T follicular helper cell (primary cell): ENCODE results near the gene CYCS.
A peak's percentile ranks its signal among the peaks of the same experiment; 100 is the strongest.
"Not testable (repeated sequence)": the region's sequence is repeated elsewhere in the genome, so short reads cannot be mapped to it uniquely, and the experiment has no call there.

Experiments
- DNase-seq: peaks from one replicate; pipeline ENCODE4 v3.0.0-alpha.2; 2020; ENCODE audit warnings: low read depth
- total RNA-seq, 2 experiments: gene quantifications; one replicate each; lab custom pipeline; 2026; lab: John Stamatoyannopoulos, UW

CYCS gene
- total RNA-seq: 76.9 to 413 reads per million in 2 experiments

- DNase-seq: peak; percentile 99
These were observed at the start of gene CYCS for GRCh38 chr7:25125137-25125946. Gene CYCS, minus strand, starts transcription at chr7:25125260. Its CDS starts 1,141 bp downstream, at chr7:25124119.

DNA sequence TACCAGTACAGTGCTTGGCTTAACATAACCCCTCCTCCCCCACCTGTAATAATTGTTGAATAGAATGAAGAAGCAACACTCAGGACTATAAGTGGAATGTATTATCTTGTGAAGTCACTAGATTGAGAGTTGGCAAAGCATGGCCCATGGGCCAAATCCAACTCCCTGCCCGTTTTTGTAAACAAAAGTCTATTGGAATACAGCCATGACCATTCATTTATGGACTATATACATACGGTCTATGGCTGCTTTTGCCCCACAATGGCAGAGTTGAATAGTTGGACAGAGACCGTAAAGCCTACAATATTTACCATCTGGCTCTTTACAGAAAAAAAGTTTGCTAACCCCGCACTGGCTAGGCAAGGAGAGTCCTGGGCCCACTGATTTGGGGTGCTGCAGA lies 48.1 kb upstream of the CYCS start:
- DNase-seq: no peak

GRCh38 chr7:25171516-25171915 lies 46.5 kb upstream of the CYCS start:
- no peak for DNase-seq

GRCh38 chr7:25171071-25171470 lies 46.0 kb upstream of the CYCS start:
- no peak for DNase-seq

DNA sequence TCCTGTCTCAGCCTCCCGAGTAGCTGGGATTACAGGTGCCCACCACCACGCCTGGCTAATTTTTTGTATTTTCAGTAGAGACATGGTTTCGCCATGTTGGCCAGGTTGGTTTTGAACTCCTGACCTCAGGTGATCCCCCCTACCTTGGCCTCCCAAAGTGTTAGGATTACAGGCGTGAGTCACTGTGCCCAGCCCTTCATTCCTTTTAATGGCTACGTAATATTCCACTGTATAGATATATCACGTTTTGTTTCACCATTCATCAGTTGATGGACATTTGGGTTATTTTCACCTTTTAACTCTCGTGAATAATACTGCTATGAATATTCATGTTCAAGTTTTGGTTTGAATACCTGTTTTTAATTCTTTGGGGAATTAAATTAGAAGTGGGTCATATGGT lies 44.6 kb upstream of the CYCS start:
- DNase-seq: no peak

DNA sequence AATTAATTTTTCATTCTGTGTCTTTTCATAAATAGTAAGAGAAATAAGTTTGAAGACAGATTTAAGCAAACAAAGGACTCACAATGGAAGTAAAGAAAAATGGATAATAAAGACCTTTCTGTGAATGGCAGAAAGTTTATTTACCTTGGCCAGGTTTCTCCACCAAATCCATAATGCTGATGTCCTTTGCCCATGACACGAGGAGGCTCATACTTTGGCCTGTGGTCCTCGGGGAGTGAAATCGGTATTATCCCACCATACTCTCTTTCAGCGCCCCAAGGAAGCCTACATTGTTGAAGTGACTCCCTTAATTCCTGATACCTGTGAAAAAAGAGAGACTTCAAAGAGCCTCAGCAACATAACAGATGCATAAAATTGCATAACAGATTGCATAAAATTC lies 43.1 kb upstream of the CYCS start:
- no peak for DNase-seq

- no peak for DNase-seq
These were observed 42.3 kb upstream of the CYCS start for GRCh38 chr7:25167262-25167843.

GRCh38 chr7:25159983-25160596 lies 35.0 kb upstream of the CYCS start:
- not testable (repeated sequence) for DNase-seq

- no peak for DNase-seq
These were observed 33.9 kb upstream of the CYCS start for GRCh38 chr7:25158966-25159365.

DNA sequence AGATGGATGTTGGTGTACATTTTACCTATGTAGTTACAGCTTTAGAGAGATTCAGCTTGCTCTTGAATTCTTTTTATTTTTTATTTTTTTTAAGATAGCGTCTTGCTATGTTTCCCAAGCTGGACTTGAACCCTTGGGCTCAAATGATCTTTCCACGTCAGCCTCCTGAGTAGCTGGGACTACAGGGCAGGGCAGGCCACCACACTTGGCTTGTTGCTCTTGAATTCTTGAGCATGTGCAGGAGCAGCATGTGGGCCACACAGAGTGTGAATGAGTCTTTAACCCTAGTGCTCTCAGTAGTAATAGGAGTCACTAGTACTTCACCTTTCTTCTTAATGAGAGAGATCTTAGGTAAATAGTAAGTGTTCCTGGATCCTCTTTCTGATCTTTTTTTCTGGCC lies 26.7 kb upstream of the CYCS start:
- no peak for DNase-seq

DNA sequence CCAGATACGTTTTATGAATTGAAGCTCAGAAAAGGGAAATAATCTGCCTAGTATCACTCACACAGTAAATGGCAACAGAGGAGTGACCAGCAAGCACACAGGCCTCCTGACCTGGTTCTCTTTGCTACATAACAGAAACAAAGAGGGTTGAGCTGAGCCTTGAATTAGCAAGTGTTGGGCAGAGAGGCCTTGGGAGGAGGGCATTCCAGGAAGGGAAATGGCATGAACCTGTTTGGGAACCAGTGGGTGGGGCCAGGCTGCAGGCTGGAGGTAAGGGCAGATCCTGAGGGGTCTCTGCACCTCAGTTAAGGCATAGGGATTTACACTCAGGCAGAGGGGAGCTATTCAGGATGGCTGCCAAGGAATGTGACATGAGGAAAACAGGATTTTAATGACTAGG lies 24.8 kb upstream of the CYCS start:
- DNase-seq: no peak

GRCh38 chr7:25148772-25149575 lies 23.9 kb upstream of the CYCS start:
- no peak for DNase-seq

GRCh38 chr7:25143763-25144162 lies 18.7 kb upstream of the CYCS start:
- DNase-seq: no peak

- no peak for DNase-seq
These were observed 14.5 kb upstream of the CYCS start for GRCh38 chr7:25139536-25139935.

DNA sequence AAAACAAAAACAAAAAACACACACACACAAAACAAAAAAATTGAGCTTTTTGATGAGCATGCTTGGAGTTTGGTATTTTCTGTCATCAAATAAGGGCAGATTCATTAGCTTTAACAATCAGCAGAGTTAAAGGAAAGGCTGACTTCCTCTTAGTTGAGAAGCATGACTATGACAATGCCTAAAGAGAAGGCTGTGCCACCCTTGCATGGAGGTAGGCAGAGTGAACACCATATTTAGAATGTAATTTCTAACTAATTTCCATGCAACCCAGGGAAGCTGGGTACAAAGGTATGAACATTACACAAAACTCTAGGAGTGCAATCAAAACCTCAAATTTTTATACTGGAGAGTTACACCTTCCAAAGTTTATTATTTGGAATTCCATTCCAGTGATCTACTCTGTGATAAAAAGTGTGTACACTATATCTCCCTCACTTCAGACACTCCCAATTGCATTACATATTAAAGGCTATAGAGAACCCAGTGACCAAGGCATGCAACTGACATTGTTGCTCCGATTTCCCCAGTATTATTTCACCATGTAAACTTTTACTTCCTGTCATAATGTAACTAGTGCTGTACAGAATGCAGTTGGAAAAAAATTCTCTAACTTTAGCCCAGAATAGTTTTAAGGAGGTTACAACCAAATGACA lies 9.4 kb upstream of the CYCS start:
- no peak for DNase-seq

DNA sequence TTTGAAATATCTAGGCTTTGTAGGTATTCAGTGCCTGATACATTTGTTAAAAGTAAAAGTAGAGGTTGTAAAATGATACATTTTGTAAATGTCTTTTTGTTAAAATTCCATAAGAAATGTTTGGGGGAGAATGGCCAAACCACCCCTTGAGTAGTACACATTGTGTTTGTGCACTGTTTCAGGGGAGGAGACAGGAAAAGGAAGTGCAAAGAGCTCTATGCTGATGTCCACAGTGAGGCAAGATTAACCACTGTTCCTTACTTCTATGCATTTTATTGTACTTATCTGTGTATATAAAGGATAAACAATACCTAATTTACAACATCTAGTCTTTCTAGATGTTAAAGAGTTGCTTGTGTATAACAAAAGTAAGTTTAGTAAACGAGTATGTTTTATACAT lies 7.4 kb upstream of the CYCS start:
- DNase-seq: no peak

DNA sequence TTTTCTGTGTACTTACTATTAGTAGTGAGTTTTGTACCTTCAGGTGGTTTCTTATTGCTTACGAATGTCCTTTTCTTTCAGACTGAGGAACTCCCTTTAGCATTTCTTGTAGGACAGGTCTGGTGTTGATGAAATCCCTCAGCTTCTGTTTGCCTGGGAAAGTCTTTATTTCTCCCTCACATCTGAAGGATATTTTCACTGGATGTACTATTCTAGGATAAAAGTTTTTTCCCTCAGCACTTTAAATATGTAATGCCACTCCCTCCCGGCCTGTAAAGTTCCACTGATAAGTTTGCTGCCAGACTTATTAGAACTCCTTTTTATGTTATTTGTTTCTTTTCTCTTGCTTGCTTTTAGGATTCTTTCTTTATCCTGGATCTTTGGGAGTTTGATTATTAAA lies 1.7 kb upstream of the CYCS start:
- DNase-seq: no peak

GRCh38 chr7:25124465-25125136 lies 459 bp downstream of the CYCS start:
- peak; percentile 4 for DNase-seq

GRCh38 chr7:25122373-25122772 lies 2.7 kb downstream of the CYCS start:
- DNase-seq: no peak

DNA sequence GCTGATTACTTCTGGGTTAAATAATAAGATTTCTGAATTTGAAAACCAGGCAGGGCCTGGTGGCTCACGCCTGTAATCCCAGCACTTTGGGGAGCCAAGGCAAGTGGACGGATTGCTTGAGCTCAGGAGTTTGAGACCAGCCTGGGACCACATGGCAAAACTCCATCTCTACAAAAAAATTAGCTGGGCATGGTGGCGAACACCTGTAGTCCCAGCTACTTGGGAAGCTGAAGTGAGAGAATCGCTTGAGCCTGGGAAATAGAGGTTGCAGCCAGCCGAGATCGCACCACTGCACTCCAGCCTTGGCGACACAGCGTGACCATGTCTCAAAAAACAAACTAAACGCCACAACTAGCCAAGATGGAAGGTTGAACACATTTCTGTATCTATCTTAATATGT lies 3.5 kb downstream of the CYCS start:
- no peak for DNase-seq

- DNase-seq: no peak
These were observed 6.0 kb downstream of the CYCS start for GRCh38 chr7:25119102-25119501.
